CD1c-positive myeloid dendritic cell (primary cell): ENCODE results near the gene KCNQ2.

ENCODE experiments used
- DNase-seq: peaks from one replicate; pipeline ENCODE4 v3.0.0-alpha.2; 2016; ENCODE audit errors: extremely low spot score

KCNQ2 gene

DNA sequence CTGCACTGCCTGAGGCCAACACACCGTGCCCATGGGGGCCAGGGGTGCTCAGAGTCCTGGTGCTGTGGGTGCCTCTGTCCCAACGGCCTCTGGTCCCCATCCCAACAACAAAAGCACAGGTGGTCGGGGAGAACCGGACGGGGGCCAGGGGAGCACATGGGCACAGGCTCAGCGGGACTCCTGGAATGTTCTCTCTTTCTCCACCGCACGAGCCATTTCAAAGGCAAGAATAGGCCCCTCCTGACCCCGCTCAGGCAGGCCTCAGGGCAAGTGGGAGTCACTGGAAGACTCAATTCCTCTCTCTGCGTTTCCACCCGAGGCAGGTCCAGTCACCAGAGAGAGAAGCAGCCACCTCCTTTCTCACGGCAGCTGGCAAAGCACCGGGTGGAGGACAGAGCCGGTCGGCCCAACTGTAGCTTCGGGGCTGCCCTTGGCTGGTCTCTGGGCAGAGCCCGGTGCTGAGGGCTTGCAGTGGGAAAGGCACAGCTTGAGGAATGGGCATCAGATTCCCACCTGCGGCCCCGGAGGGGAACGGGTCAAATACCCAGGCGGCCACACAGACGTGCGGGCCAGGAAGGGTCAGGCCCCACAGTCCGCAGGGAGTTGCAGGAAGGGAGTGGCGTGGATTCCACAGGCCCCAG is 55.2 kb downstream of the KCNQ2 start:
- DNase-seq, result no peak

DNA sequence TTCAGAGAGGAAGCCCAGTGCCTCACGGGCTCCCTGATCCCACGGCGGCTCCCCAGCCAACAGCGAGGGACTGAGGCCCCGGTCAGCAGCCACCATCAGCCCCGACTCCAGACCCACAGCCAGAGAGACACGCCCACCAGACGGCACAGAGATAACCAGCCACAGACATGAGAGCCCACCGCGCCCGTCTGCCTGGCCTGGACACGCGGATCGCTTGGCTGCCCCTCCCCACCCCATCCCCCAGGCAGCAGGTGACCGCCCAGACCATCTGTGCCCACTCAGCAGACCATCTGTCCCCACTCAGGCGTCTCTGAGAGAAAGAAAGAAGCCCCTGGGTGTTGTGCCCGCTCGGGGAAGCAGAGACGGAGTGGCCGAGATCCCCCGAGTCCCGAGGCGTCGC is 55.8 kb downstream of the KCNQ2 start:
- no peak for DNase-seq

DNA sequence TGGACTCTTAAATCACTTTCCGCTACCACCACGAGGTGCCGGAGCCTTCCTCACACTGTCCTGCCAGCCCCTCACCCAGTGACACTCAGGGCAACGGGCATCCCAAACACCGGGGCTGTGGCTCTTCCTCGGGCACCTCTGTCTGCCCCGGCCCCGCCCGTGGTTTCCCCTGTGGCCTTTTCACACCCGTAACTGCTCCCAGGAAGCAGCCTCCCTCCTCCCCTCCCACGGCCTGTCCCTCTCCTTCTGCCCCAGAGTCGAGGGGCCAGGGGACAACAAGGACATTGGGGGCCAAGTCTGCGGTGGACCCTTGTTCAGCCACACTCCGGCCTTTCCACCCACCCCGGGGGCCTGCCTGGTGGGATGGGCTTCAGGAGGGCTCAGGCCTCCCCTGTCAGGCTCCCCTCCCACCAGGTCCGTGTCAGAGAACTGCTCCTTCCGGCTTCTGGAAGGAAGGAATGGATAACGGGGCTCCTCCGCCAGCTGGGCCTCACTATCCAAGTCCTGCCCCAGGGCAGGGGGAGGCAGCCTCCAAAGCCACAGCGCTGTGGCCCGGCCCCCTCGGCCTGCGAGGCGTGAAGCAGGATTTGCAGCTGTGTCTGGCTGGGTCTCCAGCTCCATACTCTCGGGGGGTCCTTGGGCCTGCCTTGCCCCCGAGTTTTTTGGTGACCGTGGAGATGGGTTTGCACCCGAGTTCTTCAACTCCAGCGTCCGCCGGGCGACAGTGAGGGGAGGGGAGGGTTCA is 56.6 kb downstream of the KCNQ2 start:
- DNase-seq, result no peak

DNA sequence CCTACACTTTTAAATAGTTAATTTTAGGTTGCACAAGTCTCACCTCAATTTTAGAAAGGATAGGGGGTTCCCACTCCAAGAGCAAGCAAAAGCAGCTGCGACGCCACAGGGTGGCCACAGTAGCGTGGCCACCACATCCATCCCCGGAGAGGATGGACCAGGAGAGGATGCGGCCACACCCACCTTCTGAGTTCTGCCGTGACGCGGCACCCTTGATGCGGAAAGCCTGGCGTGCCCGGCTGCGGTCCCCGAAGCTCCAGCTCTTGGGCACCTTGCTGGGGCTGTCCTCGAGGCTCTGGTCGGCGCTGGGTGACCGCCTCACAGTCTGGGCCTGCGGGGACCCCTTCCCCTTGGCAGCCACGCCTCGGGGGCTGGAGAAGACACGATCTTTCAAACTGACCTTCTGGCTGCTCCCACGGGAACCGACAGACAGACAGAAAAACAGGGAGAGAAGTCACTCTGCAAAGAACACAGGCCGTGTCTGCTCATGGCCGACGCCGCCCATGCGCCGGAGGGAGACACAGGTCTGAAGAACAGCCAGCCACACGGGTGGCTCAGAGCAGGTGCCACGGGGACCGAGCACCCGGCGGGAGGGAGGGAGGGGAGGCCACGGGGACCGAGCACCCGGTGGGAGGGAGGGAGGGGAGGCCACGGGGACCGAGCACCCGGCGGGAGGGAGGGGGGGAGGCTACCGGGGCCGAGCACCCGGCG is 57.6 kb downstream of the KCNQ2 start:
- DNase-seq, result no peak

DNA sequence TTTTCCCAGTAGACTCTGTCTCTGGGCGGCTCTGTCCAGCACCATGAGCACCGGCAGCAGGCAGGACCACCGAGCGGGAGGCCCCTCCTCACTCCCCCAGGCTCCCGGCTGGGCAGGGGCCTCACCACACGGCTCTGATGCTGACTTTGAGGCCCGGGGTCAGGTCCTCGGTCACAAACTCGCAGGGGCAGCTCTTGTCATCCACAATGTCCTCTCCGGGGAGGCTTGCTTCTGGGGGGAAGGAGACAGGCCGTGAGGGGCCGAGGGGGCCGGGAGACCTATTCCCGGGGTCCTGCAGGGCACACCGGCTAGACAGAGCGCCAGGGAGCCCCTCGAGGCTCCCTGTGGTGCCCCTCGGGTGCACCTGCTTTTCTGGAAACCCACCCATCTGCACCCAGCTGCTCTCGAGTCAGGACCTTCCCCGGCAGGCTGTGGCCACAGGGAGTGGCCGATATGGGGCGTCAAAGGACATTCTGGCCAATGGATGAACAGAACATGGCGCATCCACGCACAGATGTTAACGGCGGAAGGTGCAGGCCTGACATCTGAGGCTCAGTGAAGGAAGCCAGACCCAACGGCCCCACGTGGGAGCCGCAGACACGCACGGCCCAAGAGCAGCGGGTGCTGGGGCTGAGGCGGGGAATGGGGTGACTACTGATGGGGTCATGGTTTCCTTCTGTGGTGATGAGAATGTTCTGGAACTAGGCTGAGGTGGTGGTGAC is 58.3 kb downstream of the KCNQ2 start:
- DNase-seq, result no peak

DNA sequence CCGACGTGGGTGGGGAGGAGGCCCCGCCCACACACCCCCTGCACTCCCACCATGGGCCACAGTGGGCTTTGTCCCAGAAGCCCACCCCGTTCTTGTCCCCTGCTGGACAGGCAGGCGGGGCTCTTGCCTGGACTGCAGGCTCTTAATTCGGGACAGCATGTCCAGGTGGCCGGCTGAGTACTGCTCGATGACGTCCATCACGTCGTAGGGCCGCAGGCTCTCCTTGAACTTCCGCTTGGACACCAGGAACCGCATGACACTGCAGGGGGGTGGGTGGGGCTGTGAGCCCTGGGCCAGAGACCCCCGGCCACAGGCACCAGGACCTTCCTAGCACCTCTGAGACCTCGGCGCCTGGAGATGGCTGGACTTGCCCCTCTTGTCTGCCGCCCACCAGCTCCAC is 59.1 kb downstream of the KCNQ2 start:
- no peak for DNase-seq

DNA sequence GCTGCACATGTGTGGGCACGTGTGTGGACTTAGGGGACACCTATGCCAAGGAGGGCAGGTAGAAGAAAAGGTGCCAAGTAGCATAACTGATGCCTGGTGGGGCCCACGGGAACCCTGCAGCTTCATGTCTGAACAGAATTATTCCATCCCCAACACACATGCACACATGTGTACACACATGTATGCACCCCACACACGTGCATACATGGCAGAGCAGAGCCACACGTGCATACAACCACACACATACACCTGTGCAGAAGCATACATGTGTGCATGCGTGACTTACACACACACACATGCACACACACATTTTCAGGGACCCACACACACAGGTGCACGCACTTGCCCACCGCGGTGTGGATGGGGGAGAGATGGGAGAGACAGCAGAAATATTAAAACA is 59.6 kb downstream of the KCNQ2 start:
- no peak for DNase-seq

DNA sequence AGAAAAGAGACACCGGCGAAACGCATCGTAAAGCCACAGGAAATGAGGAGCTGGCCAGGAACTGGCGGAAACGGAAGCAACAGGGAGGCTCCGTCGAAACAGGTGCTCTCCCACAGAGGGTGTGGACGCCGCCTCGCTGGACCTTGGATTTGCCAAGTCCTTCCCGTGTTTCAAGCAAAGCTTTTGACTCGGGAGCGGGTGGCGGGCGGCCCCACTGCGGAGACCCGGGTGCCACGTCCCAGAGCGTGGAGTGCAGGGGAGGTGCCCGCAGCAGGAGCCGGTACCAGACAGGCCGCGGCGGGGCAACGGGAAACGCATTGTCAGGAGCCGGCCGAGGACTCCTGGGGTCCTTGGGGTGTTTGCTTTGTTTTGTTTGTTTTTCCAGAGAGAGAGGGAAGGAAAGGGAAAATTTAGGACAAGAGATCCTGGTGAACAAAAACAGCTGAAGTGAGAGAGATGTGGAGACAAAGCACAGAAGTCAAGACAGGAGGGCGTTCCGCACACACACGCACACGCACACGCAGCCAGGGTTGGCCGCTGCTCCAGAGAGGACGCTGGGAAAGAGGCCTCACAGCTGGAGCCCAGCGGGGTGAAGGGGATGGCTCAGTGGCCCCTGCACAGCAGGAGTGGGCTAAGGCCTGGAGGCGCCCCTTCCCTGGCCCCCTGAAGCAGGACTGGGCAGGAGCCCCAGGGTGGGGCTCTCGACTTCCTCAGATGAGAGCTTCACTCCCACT is 60.4 kb downstream of the KCNQ2 start:
- no peak for DNase-seq

DNA sequence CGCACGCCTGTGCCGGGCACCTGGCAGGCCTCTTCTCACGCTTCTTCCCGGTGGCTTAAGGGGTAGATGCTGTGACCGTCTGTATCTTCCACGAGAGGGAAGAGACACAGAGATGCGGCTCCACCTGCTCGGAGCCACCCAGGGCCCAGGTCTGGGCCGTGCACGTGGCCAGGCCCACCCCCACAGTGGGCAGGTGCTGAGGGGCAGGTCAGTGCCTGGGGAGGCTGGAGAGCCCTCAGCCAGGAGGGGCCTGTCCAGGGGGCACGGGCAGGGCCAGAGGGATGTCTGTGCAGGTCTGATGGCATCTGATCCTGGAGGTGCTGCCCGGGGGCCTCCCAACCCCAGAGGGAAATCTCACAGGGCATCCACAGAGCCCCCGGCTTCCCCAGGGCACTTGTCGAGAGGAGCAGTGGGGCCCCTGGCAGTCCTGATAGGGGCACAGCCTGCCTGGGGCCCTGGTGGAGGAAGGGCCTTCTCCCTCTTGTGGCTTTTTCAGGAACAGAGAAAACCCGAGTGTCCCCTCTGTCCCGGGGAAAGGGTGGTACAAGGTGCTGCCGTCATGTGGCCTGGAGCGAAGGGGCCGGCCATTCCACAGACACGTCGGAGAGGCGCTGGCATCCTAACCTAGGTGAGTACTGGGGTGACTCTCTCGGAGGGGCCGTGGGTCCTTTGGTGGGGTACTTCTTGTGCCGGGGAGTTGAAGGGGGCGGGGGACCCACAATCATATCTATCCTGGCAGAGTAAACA is 61.1 kb downstream of the KCNQ2 start:
- no peak for DNase-seq

DNA sequence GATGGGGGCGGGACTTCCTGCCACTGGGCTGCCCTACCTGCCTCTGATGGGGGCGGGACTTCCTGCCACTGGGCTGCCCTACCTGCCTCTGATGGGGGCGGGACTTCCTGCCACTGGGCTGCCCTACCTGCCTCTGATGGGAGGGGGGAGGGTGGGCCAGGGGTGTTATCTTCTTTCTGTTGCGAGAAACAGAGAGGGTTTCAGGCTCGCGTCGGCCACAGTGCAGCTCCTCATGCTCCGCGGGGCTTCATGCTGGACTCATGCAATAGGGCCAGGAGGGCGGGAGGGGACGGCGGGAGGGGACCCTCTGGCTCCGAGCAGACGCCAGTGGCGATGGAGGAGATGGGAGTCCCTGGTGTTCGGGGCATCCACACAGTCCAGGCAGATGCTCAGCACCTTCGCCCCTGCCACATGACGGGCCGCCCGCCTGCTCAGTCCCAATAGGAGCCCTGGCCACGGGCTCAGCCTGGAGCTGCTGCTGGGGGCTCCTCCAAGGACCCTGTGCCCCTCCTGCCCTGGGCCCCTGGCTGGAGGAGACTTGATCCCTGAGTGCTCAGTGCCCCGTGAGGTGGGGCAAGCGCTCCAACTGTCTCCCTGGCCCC is 62.5 kb downstream of the KCNQ2 start:
- no peak for DNase-seq

DNA sequence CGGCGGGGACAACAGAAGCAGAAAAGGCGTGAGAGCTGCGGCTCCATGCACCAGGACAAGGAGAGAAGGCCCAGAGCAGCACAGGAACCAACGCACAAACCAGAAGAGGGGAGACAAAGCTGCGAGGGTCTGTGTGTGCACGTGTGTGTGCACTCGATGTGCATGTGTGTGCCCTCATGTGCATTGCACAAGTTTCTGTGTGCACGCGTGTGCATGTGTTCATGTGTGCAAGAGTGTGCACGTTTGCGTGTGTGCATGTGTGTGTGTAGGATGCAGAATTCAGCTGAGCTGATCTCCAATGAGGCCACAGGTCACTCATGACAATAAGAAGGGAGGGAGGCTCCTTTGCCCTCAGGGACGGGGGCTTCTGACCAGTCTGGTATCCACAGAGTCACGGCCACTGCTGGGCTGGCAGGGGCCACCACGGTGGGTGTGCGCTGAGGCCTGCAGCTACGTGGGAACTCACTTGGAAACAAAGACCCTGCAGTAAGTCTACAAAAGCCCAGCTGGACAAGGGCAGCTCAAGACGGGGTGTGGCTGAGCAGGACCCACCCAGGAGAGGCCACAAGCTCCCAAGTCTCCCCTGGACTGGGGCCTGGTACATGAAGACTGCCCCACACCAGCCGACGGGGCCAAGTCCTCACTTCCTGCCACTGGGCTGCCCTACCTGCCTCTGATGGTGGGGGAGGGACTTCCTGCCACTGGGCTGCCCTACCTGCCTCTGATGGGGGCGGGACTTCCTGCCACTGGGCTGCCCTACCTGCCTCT is 63.2 kb downstream of the KCNQ2 start:
- DNase-seq, result no peak

DNA sequence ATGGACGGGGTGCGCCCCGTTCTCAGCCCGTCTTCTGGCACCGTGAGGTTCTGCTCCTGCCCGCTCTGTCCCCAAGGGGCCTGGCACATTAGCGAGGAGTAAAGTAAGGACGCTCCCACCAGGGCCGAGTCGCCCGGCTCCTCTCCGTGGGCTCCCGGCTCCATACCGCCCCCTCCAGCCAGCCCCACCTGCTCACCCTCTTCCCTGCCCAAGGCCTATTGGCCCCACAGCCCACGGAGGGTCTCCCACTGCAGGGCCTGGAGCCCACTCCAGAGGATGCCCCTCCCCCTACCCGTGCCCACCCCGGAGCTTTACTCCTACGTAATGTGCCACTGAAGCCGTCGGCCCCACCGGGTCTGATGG is 63.8 kb downstream of the KCNQ2 start:
- no peak for DNase-seq

DNA sequence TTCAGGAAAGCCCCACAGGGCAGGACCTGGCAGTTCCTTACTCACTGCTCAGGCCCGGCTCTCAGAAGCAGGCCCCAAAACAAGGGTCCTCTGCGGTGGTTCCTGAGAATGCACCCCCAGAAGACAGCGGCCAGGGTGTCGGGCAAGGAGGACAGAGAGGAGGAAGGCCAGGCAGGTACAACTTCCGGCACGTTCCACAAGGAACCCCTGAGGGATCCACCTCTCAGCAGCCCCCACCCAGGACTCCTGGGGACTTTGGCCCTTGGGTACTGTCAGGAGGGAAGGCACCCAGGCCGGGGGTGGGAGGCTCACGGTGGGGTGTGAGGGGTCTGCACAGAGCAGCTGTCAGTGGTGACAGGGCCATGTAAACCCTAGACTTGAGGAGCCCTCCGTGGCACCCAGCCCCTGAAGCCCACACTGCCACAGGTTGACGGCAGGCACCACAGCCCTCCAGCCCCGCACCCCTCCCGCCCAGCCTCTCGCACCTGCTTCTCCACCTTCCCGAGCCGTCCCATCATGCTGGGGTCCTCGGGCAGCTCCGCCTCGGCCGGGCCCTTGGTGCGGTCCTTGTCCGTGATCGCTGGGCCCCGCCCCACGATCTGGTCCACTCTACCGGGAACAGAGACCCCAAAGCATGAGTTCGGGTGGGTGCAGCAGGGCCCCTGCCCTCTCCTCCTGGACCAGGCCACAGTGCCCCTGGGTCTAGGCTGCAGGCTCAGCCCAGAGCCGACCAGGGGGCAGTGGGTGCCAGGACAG is 64.3 kb downstream of the KCNQ2 start:
- no peak for DNase-seq

DNA sequence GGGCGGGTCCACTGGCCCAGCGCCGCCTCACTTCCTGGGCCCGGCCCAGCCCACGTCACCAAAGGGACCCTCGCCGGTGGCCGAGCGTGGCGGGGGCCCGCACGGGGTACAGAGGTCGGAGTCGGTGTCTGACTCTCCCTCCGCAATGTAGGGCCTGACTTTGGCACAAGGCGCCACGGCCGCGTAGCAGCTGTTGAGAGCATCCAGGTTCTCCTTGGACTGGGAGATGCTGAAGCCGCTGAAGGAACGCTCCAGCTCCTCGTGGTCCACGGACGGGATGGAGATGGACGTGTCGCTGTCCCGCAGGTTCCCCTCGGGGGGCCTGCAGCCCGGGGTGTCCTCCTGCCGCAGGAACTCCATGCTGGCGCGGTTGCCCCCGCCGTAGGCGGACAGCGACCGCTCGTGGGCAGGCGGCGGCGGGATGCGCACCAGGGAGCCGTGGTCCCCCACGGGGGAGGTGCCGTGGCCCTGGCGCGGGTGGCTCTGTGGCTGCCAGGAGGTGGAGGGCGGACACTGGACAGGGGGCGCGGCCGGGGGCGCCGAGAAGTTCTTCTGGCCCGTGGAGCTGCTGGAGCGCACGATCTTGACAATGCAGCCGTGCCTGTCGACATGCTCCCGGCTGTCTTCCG is 65.7 kb downstream of the KCNQ2 start:
- DNase-seq, result no peak

DNA sequence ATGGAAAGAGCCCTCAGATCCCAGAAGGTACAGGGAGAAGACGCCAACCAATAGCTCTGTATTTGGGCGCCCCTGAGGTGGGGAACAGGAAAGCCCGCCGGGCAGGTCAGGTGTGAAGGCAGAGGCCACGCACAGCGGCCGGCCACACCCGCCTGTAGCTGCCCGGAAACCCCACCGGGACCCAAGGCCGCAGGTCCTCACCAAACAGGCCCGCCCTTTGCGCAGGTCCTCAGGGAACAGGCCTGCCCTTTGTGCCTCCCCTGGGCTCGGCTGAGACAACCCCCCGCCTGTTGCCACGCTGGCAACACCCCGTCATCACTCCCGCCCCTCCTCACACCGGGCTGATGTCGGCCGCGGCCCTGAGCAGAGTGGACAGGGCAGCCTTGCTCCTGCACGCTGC is 66.4 kb downstream of the KCNQ2 start:
- no peak for DNase-seq

DNA sequence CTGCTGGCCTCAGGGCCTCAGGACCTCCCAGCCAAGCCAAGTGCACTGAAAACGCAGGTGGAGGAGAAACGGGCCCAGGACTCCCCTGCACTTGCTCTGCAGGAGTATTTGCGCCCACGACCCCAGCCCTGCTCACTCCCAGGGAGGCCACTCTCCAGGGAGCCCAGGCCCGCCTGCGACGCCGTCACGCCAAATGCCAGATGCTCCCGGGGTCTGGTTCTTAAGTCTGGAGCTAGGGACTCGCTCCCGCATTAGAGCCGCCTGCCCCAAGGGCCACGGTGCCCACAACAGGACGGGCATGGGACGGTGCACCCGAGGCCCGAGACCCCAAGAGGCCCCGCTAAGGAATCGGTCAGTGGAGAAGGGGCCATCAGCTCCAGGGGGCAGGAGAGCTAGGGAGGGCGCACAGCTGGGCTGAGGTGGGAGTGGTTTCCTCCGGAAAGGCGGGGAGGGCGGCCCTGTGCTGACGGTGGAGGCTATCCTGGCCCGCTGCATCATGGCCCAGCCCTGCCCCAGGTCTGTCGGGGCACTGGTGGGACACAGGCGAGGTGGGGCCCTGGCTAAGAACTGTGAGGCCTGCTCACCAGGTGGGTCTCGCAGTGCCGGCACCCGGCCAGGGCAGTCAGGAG is 67.2 kb downstream of the KCNQ2 start:
- DNase-seq, result no peak

DNA sequence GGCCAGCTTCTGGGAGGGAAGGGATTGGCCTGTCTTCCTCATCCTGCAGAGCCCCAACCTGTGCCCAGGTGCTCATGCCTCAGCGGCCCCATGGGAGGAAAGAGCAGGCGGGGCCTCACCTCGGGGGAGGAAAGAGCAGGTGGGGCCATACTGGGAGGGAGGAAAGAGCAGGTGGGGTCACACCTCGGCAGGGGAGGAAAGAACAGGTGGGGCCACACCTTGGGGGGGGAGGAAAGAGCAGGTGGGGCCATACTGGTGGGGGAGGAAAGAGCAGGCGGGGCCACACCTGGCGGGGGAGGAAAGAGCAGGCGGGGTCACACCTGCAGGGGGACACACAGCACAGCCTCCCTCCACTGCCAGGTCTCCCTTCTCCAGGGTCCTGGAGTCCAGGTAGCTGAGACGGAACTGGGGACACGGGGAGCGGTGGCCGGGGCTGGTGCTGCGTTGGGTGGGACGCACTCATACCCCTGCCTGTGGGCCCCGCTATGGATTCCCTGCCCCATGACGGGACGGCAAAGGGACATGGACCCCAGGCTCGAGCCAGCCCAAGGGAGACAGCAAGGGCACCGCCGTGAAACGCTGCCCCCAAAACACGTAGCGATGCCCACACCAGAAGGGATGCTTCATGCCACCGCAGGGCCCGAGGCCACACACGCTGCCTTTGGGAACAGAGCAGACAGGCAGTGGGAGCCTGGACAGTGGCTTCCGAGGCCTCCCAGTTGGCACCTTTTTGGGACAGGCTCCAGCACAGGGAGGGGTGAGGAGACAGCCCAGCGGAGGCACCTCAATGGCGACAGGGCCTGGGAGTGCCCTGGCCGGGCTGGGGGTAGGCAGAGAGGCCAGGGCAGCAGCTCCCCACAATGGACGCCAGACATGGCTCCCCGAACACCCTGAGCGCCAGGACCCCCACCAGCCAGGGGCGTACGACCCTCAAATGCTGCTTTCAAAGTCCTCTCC is 68.0 kb downstream of the KCNQ2 start:
- DNase-seq, result no peak
